HG02943 (cell line): ENCODE results near the gene PML.

ENCODE experiments used
- ATAC-seq: cut with Tn5 transposase; IDR thresholded peaks from one replicate; pipeline ENCODE4 v1.9.1; 2021; ENCODE audit warnings: mild to moderate bottlenecking, low read depth, moderate library complexity; ENCODE audit not compliant: unreplicated experiment

The PML gene

DNA sequence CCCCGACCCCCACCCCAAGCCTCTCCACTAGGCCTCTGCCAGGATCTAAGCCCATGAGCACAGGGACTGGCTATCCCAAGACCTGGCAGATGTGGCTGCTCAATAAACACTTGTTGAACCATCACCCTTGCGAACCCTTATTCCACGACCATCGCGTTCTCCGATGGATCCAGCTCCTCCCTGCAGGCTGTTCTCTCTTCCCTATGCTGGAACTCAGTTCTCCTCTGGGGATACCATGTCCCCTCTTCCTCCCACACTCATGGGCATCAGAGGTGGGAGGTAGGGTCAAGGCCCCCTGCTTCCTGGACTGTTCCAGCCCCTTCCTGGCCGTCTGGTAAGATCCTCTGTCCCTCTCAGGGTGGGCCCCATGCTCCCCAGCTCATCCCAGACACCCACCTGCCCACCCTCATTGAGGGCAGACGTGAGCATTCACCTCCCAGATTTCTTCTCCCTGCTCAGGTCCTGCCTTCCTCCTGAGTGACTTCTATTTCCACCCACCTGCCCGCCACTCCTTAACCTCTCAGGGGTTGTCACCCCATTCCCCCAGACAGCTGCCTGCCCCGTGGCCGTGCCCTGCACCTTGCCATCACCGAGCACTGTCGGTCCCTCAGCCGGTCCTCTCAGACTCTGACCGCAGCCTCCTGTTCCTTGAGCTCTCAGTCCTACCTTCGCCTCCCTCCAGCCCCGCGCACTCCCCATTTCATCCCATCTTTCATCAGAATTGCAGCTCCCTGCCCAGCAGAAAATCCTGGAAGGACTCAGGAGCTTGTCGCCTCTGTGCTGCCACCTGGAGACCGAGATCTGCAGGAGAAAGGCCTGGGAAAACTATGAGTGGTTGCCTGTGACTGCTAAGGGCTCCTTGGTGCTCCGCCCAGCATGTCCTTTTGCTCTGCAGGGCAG lies 42.0 kb downstream of the PML start:
- ATAC-seq, result no peak

DNA sequence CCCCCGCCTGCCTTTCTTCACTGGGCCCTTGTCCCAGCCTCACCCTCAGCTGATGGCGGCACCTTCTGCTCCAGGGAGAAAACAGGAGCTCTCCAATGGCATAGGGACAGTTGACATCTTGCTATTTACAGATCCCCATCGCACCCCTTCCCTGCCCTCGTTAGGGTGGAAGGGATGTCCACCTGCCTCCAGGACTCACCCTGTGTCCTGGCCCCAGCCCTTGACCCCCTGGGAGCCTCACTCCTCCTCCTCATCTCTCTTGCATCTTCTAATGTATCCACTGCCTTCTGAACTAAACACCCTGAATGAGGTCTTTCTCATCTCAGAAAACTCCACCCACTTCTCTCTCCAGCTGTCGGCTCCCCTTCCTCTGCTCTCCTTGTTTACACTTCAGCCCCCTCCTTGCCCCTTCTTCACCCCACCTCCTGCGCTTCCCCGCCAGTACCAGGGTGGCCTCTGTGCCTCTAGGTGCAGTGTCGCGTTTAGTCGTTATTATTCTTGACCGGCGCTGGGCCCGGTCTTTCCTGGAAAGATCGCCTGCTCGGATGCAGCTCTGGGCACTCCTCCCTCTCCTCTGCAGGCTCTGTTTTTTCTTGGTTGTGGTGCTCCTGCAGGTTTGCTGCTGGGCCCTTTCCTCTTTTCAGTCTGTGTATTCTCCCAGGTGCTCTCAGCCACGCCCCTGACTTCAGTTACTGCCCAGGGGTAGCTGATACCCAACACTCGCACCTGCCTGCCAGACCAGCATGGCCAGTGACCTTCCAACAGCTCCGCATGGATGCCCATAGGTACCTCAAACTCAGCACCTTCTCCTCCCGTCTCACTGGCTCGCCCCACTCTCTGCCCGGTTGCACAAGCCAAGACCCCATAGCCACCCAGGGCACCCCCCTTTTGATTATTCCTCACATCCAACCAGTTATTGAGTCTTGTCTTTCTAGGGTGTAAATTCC lies 42.9 kb downstream of the PML start:
- ATAC-seq, result no peak

DNA sequence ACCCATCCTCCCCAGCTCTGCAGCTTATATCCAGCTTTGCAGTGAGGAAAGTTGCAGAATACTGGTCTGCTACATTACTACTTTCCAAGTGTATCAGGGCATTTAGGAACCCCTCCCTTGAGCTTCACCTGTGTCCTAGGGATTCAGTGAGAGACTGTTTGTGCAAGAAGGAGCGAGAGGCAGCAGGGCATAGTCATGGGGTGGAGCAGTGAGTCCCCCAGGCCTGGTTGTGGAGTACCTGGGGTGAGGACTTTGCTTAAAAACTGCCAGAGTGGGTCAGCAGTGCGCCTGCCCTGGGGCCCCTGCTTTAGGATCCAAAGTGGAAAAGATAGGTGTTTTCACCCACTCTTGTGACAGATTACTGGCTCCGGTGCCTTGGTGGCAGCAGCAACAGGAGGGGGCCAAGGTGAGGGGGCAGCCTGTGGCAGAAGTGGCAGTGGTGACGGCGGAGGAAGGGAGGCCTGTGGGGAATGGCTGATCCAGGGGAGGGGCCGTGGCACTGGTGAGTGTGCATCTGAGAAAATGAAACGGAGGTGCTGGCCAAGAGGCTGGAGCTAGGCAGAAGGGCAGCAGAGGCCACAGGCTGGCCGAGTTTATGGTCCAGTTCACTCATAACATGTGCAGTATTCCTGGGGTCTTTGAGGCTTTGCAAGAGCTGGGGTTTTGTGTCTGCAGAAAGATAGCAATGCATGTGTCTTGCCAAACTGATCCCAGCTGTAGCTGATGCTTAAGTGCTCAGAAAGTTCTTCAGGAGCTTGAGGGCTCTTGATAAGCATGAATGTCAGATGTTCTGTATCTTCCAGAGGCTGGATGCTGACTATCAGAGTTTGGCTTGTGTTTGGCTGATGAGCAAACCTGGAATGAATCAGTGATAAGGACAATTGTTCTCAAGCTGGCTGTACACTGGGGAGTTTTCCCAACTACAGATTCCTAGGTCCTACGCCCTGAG lies 44.5 kb downstream of the PML start:
- no peak for ATAC-seq

DNA sequence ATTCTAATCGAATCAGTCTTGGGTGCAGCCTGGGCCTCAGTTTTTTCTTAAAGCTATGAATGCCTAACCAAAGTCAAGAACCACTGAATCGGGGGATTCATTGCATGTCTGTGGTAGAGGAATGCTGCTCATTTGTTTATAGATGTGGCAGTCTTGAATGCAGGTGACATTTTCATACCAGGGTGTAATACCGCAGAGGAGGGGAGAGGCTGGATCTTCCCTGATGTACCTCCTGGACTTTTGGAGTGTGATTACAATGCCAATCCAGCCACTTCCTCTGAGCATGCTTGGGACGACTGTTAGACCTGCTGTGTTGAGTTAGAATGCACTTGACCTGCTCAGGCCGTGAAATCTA lies 45.1 kb downstream of the PML start:
- no peak for ATAC-seq

DNA sequence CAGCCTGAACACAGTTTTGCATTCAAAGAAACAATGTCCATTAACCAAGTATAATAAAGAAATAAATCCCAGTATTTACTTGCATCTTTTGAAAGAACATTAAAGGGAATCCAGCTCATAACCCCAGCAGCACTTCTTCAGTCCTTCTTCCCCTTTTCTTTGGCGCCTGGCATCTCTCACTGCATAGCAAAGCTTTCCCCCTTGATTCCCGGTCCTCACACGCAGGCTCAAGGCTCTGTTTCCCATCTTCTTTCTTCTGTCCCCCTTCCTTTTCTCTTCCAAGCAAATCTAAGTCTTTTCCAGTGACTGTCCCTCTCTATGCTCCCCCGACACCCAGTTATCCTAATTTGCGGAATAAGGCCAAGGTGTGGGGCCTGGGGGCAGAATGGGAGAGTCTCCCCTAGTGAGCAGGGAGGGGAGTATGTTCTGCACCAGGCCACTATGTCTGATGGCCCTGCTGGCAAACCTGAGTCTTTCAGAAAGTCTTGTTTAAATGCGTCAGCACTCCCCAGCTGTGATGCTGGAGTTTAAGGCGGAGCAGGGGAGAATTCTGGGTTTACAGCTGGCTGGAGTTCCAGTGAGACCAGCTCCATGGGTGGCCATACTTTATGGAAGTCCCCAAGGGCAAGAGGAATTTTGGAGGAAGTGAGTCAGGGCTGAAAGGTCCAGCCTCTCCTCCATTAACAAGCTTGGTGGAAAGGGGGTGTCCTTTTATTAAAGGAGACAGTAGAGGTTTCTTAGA lies 45.8 kb downstream of the PML start:
- ATAC-seq, result no peak

DNA sequence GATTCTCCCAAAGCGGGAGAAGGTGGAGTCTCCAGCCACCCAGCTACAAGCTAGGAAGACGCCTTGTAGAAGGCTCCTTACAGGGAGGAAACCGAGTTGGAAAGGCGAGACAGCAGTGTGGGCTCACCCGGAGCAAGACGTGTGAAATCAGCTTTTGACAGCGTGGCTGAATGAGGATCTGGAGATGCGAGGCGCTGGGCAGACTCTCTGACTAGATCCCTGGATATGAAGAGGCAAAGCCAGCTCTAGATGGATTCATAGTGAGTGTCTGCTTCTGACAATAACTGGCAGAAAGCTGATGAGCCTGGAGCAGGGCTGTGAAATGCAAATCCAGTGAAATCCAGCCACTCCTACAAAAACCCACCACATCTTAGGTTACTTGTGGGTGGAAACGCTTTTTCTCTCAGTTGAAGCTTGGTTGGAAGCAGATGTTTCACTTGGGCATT lies 46.8 kb downstream of the PML start:
- no peak for ATAC-seq

DNA sequence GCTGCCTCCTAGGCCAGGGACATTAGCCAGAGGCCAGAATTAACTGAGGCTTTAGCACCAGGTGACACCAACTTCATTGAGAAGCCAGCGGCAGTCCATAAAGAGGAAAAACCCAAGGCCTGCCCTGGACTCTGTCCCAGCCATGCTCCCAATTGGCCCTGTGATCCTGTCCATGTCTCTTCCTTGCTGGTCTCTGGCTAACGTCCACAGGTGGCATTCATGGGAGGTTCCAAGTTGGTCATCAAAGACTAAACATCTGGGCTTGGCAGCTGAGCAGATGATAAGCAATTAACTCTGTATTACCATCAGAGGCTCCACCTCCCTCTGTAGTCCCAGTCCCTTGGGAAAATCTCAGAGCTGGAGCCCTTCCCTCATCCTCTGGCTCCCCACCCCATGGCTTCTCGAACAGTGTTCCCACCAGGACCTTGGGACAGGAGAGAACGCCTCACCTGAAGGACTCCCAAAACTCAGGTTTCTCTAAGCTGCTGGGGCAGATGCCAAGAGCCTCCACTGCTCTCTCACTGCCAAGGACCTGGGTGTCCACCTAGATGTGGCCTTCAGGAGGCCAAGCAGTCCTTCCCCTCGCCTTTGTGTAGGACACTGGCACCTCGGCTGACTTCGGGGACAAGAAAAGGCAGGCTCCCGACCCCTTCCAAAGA lies 47.4 kb downstream of the PML start:
- no peak for ATAC-seq

DNA sequence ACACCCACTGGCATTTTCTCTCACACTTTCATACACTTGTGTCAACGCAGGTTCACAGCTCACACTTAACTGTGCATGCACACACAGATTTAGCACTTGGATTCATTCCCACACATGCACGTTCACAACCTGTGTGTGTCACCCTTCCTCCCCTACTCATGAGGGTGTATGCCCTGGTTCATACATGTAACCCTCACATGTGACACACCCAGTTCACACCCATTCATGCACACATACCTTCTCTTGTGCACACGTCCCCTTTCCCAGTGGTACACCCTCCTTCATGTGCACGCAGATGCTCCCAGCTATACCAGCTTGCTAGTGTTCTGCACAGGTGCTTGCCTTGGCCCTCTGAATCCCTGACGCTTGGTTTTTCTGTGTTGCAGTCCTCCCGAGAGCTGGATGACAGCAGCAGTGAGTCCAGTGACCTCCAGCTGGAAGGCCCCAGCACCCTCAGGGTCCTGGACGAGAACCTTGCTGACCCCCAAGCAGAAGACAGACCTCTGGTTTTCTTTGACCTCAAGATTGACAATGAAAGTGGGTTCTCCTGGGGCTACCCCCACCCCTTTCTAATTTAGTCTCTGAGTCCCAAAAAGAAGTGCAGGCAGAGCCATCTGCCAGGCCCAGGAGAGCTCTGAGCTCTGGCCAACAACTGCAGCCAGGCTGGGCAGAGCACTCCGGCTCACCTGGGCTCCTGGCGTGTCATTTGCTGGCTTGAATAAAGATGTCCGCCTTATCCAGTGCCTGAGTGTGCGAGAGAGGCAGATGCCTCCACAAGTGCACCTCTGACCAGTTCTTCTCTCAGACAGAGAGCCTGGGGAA lies 48.3 kb downstream of the PML start:
- ATAC-seq, result no peak

DNA sequence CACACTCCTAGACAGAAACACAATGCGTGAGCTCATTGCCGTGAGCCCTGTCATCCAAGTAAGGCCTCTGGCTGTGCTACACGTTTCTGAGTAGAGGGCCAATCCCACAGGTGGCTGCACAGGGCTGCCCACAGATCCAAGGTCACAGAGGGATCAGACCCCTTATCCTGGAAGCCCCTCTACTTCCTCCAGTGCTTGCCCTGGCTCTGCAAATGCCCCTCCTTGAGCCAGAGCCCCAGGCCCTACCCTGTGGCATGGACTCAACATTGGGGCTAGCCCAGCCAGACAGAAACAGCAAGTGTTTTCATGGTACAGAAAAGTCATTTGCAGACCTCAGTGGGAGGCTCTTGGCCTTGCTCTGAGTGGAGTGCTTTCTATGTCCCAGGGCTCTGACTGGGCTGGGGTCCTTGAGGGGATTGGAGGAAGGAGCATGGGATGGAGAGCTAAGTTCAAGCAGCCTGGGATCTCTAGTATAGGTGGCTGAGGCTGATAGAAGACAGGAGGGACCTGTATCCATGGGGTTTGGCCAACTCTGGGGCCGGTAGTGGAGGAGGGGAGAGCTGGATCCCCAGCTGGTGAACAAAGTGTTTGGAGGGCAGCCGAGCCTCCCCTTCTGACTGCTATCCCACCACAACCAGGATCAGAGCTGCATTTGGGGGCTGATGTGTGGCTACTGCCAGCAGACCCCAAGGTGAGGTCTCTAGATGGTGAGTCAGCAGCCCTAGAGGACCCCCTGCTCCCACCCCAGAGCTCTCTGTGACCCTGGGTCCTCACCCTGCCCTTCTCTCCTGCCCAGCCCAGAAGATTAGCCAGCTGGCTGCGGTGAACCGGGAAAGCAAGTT lies 49.1 kb downstream of the PML start:
- no peak for ATAC-seq

DNA sequence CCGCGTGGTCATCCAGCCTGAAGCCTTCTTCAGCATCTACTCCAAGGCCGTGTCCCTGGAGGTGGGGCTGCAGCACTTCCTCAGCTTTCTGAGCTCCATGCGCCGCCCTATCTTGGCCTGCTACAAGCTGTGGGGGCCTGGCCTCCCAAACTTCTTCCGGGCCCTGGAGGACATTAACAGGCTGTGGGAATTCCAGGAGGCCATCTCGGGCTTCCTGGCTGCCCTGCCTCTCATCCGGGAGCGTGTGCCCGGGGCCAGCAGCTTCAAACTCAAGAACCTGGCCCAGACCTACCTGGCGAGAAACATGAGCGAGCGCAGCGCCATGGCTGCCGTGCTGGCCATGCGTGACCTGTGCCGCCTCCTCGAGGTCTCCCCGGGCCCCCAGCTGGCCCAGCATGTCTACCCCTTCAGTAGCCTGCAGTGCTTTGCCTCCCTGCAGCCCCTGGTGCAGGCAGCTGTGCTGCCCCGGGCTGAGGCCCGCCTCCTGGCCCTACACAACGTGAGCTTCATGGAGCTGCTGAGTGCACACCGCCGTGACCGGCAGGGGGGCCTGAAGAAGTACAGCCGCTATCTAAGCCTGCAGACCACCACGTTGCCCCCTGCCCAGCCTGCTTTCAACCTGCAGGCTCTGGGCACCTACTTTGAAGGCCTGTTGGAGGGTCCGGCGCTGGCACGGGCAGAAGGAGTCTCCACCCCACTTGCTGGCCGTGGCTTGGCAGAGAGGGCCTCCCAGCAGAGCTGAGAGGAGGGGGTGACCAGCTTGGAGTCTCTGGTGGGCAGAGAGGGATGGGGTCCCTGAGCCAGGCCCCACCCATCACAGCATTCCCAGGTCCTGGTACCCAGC lies 50.0 kb downstream of the PML start:
- no peak for ATAC-seq

DNA sequence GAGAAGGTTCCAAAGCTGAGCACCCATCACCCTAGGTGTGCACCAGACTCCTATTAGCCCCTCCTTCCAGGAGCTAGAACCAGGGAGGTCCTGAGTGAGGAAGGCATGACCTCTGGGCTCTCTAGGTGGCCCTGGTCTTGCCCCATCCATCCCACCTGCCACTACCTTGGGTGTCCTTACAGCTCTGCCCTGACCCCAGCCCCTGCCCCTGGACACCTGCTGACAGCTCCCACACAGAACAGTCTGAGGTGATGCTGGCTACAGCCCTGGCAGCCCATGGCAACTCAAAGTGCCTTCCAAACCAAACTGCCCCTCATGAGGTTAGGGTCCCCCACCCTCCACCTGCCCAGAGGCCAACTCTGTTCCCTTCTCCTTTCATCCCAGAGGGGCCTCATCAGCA lies 50.7 kb downstream of the PML start:
- ATAC-seq, result no peak

DNA sequence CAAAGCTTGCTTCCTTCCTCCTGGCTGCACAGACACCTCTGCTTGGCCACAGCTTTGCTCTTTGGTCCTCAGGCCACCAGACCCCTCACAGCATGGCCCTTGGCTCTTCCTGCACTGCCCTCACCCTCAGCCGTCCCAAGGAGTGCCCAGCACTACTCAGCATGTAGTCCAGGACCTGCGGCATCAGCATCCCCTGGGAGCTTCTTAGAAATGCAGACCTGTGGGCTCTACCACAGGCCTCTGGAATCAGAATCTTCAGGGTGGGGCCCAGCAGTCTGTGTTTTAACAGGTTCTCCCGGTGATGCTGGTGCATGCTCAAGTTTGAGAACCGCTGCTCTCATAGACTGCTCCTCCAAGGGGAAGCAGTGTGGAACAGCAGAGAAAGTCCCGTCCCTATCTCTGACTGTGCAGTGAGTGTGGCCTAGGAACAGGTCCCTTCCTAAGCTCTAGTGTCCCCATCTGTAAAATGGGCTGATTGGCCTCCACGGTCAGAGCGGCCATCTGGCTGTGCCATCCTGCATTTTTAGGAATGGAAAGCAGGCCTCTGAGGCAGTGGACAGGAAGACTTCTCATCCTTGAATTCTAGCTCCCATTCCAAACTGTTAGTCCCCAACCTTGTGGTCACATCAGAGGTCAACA lies 51.2 kb downstream of the PML start:
- no peak for ATAC-seq

DNA sequence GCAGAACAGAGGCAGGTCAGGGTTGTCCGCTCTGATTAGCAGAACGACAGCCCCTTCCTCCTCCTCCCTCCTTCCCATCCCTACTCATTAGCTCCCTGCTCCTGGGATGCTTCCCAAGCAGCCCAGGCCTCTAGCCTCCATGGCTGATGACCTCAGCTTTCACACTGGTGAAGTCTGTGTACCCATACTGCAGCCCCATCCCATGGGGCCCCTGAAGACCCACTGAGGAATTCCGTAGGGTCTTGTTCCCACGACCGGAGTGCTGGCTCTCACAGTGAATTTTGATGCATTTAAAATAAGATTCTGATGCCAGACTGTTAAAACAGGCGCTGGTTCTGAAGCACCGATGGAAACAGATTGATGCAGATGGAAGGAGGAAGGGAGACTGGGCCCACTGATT lies 51.8 kb downstream of the PML start:
- ATAC-seq, result no peak

DNA sequence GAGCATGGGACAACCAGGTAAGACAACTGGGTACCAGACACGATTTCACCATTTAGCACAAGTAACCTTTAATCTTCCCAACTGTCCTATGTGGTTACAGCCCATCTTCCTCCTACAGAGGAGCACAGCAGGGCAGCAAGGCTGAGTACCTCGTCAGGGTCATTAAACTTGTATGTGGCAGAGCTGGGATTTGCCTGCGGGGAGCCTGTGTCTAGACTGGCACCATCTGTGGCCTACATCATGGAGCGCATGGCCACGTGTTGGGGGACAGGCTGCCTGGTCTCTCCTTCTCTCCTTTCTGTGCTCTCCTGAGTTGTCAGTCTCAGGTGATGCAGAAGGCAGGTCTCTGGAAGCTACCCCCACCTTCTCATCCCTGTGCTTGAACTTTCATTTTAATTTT lies 55.6 kb downstream of the PML start:
- ATAC-seq, result no peak

DNA sequence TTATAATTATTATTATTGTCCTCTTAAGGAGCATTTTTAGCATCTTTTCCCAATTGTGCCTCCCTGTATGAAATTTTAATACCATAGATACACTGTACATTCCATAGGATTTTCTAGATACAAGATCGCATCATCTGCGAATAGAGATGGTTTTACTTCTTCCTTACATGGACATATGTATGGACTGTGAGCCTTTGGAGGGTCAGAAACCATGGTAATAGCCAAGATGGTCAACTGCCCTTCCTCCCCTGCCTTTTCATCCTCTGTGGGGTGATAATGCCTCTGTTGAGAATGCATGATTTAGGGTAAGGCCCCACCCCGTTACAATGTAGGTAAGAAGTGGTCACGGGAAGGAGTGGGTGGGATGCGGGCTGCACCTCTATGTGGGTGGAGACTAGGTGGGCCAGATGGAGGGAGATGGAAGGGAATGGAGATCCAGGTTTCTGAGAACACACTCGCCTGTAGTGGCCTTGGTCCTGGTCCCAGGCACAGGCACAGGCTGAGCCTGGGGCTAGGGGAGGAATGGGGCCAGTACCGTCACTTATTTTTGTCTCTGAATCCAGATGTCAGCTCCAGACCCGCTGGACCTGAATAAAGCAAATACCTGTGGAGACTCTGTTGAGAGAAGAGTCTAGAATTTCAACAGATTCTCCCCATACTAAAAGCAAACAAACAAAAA lies 56.2 kb downstream of the PML start:
- ATAC-seq, result no peak
